H1 (cell line): Measurements from ENCODE around the gene USP37. TPM values are rescaled to one million over a fixed set of nuclear protein-coding genes. Genes with fewer than 3 reads are reported as not detected.

Experiments
- CTCF ChIA-PET: fragments of 300-600 bp; sonication (Branson Sonifier 250); formaldehyde crosslinking; loops from one replicate; lab custom pipeline; 2021; ENCODE audit not compliant: partially characterized antibody; lab: Charles Lee
- POLR2A ChIA-PET: fragments of 300-600 bp; sonication (Branson Sonifier 250); formaldehyde crosslinking; loops from one replicate; lab custom pipeline; 2021; ENCODE audit warnings: inconsistent platforms; ENCODE audit not compliant: partially characterized antibody; lab: Charles Lee
- DNase-seq, 2 experiments: peaks; one replicate each; pipeline versions ENCODE4 v3.0.0 to v3.0.0-alpha.2; 2010 to 2022; ENCODE audit warnings: low spot score in 2 of 2, low read depth in 1 of 2, mixed read lengths in 1 of 2
- FAIRE-seq: peaks from 2 replicates; lab custom pipeline; 2011; peaks lifted over from hg19 to GRCh38; lab: Jason Lieb, UNC
- H2AFZ ChIP-seq: 2 replicates; pipeline ENCODE4 v1.8.1; 2012; ENCODE audit warnings: low read length, inconsistent platforms
- H2AK5ac ChIP-seq: 2 replicates; pipeline ENCODE4 v1.6.1; 2013; ENCODE audit warnings: low read depth, low read length
- H2BK120ac ChIP-seq: replicated peaks from 2 replicates; pipeline ENCODE3; 2013; ENCODE audit warnings: low read depth, low read length, inconsistent platforms
- H2BK12ac ChIP-seq: 2 replicates; pipeline ENCODE4 v1.6.1; 2013; ENCODE audit warnings: low read depth, low read length
- H2BK15ac ChIP-seq: 2 replicates; pipeline ENCODE4 v1.6.1; 2013; ENCODE audit warnings: low read length
- H2BK20ac ChIP-seq: 2 replicates; pipeline ENCODE4 v1.6.1; 2013; ENCODE audit warnings: low read length
- H2BK5ac ChIP-seq: 2 replicates; pipeline ENCODE4 v1.6.1; 2013; ENCODE audit warnings: low read depth, low read length
- H3K14ac ChIP-seq: 2 replicates; pipeline ENCODE4 v1.6.1; 2013; ENCODE audit warnings: inconsistent platforms; ENCODE audit not compliant: insufficient read length
- H3K18ac ChIP-seq: 2 replicates; pipeline ENCODE4 v1.6.1; 2013; ENCODE audit warnings: low read length; ENCODE audit errors: extremely low read depth
- H3K23ac ChIP-seq: 2 replicates; pipeline ENCODE4 v1.6.1; 2013; ENCODE audit warnings: inconsistent platforms; ENCODE audit not compliant: insufficient read length
- H3K23me2 ChIP-seq: 2 replicates; pipeline ENCODE4 v1.6.1; 2013; ENCODE audit warnings: low read depth, low read length
- H3K27ac ChIP-seq: 2 replicates; pipeline ENCODE4 v1.6.1; 2011; ENCODE audit warnings: low read depth, low read length, inconsistent platforms
- H3K27me3 ChIP-seq, 4 experiments: replicated peaks in 1 of 4; 1 replicate in 1 of 4; 2 replicates in 3 of 4; pipeline versions ENCODE4 v1.6.1 to v1.8.1; 2011 to 2013; ENCODE audit warnings: low read length in 3 of 4, mild to moderate bottlenecking in 3 of 4, inconsistent platforms in 2 of 4, mixed read lengths in 2 of 4, moderate library complexity in 1 of 4; ENCODE audit not compliant: control insufficient read depth in 3 of 4, insufficient read depth in 3 of 4; ENCODE audit errors: extremely low read depth in 1 of 4
- H3K36me3 ChIP-seq, 4 experiments: 2 replicates each; pipeline versions ENCODE4 v1.6.1 to v1.8.1; 2011 to 2013; ENCODE audit warnings: mild to moderate bottlenecking in 4 of 4, low read length in 3 of 4, moderate library complexity in 2 of 4, control low read depth in 1 of 4, inconsistent platforms in 1 of 4; ENCODE audit not compliant: insufficient read depth in 4 of 4, control insufficient read depth in 2 of 4
- H3K4ac ChIP-seq: replicated peaks from 2 replicates; pipeline ENCODE3; 2013; ENCODE audit warnings: low read length, low read depth, mixed read lengths, inconsistent platforms; ENCODE audit not compliant: insufficient read length
- H3K4me1 ChIP-seq, 4 experiments: replicated peaks in 1 of 4; 1 replicate in 1 of 4; 2 replicates in 3 of 4; pipeline versions ENCODE4 v1.6.1 to v1.8.1; 2011 to 2013; ENCODE audit warnings: low read length in 3 of 4, inconsistent platforms in 2 of 4, mixed read lengths in 1 of 4; ENCODE audit not compliant: insufficient read depth in 4 of 4, control insufficient read depth in 3 of 4
- H3K4me2 ChIP-seq, 2 experiments: 2 replicates each; pipeline versions ENCODE4 v1.6.1 to v1.8.1; 2011 to 2013; ENCODE audit warnings: low read depth in 2 of 2, low read length in 2 of 2, control low read depth in 1 of 2, inconsistent platforms in 1 of 2, mild to moderate bottlenecking in 1 of 2; ENCODE audit not compliant: insufficient read depth in 1 of 2
- H3K4me3 ChIP-seq, 4 experiments: fragments of 200-600, 300-600 bp in 1 of 4; sonication (generic), shearing (Covaris generic), sonication (Bioruptor Twin) in 1 of 4; 2 replicates each; pipeline versions ENCODE4 v1.5.1 to v1.8.1; 2011 to 2016; ENCODE audit warnings: low read length in 4 of 4, low read depth in 3 of 4, control low read depth in 2 of 4, inconsistent platforms in 2 of 4, mild to moderate bottlenecking in 2 of 4, mixed read lengths in 1 of 4, moderate library complexity in 1 of 4; ENCODE audit not compliant: insufficient read depth in 2 of 4; ENCODE audit errors: extremely low read depth in 1 of 4
- H3K56ac ChIP-seq: replicated peaks from 2 replicates; pipeline ENCODE3; 2013; ENCODE audit warnings: low read depth, mild to moderate bottlenecking, mixed read lengths, low read length, inconsistent platforms; ENCODE audit not compliant: insufficient read length
- H3K79me1 ChIP-seq: 2 replicates; pipeline ENCODE4 v1.6.1; 2013; ENCODE audit warnings: low read depth, low read length, control low read depth
- H3K79me2 ChIP-seq, 2 experiments: 2 replicates each; pipeline versions ENCODE4 v1.6.1 to v1.8.1; 2012 to 2013; ENCODE audit warnings: low read length in 2 of 2, mild to moderate bottlenecking in 2 of 2, inconsistent platforms in 1 of 2; ENCODE audit not compliant: insufficient read depth in 2 of 2, control insufficient read depth in 1 of 2
- H3K9ac ChIP-seq, 4 experiments: replicated peaks in 1 of 4; 1 replicate in 1 of 4; 2 replicates in 3 of 4; pipeline versions ENCODE4 v1.6.1 to v1.8.1; 2011 to 2013; ENCODE audit warnings: low read depth in 3 of 4, low read length in 3 of 4, control low read depth in 2 of 4, mild to moderate bottlenecking in 2 of 4, moderate library complexity in 2 of 4, inconsistent platforms in 1 of 4; ENCODE audit errors: extremely low read depth in 1 of 4
- H3K9me3 ChIP-seq, 2 experiments: 2 replicates each; pipeline versions ENCODE4 v1.6.1 to v1.8.1; 2012 to 2013; ENCODE audit warnings: mild to moderate bottlenecking in 2 of 2, moderate library complexity in 2 of 2, control low read depth in 1 of 2, inconsistent platforms in 1 of 2, low read depth in 1 of 2, low read length in 1 of 2, mixed read lengths in 1 of 2; ENCODE audit not compliant: insufficient read depth in 2 of 2
- H4K20me1 ChIP-seq, 2 experiments: replicated peaks in 1 of 2; 2 replicates each; pipeline versions ENCODE3 to v1.8.1; 2011 to 2013; ENCODE audit warnings: inconsistent platforms in 2 of 2, low read length in 2 of 2, mild to moderate bottlenecking in 1 of 2; ENCODE audit not compliant: insufficient read depth in 2 of 2, control insufficient read depth in 1 of 2
- H4K5ac ChIP-seq: 2 replicates; pipeline ENCODE4 v1.6.1; 2013; ENCODE audit warnings: low read length, low read depth, mixed read lengths, inconsistent platforms; ENCODE audit not compliant: insufficient read length
- H4K8ac ChIP-seq: 2 replicates; pipeline ENCODE4 v1.8.0; 2013; ENCODE audit warnings: mild to moderate bottlenecking, moderate library complexity, low read length, inconsistent platforms; ENCODE audit not compliant: insufficient read depth; ENCODE audit errors: extremely low read depth
- H4K91ac ChIP-seq: replicated peaks from 2 replicates; pipeline ENCODE3; 2013; ENCODE audit warnings: low read length, mixed read lengths, inconsistent platforms; ENCODE audit not compliant: insufficient read length
- WGBS, 2 experiments: shearing (Covaris generic) in 1 of 2; methylation state at CpG; one replicate each; pipeline versions ENCODE4 v1.1.6 to v1.1.7; 2013 to 2015; ENCODE audit warnings: low lambda C conversion rate in 2 of 2, mixed read lengths in 2 of 2, inconsistent platforms in 1 of 2, low coverage in 1 of 2, missing lambda C conversion rate in 1 of 2; ENCODE audit not compliant: insufficient replicate concordance in 2 of 2, insufficient coverage in 1 of 2, insufficient read length in 1 of 2; ENCODE audit errors: extremely low coverage in 1 of 2, missing lambda C conversion rate in 1 of 2; 5-methylcytosine and 5-hydroxymethylcytosine counted together
- polyA plus RNA-seq, 7 experiments: library from polyadenylated mRNA; depleted of rRNA in 3 of 7; stranded (reverse) in 5 of 7; unstranded in 2 of 7; fragments of >200 nt in 5 of 7; fragments of 200-250 nt in 2 of 7; gene quantifications; 1 replicate in 5 of 7; 2 replicates in 1 of 7; 4 replicates in 1 of 7; pipeline versions ENCODE4 v1.2.1 to v1.2.3, GENCODE V29; 2011 to 2013; ENCODE audit warnings: missing spikeins in 2 of 7, mixed read lengths in 2 of 7
- total RNA-seq: library from RNA; stranded (reverse); fragmentation: NEBNext Ultra II Directional; extraction: Animal tissue kit (Norgen Biotek cat#: 25700); gene quantifications from 2 replicates; pipeline ENCODE4 v1.2.1, GENCODE V29; 2021
- TF ChIP-seq, protein P1 (sequence below): IDR thresholded peaks from 2 replicates; pipeline ENCODE4 v1.6.1; 2012; ENCODE audit warnings: low read length, inconsistent platforms

USP37 gene
- total and polyA plus RNA-seq, 2 of the 8 experiments (the other 6 are each of a cell fraction or from before 2014, with no cell fraction given), result 3.8 to 29.1 TPM

- TF ChIP-seq, protein P1, sequence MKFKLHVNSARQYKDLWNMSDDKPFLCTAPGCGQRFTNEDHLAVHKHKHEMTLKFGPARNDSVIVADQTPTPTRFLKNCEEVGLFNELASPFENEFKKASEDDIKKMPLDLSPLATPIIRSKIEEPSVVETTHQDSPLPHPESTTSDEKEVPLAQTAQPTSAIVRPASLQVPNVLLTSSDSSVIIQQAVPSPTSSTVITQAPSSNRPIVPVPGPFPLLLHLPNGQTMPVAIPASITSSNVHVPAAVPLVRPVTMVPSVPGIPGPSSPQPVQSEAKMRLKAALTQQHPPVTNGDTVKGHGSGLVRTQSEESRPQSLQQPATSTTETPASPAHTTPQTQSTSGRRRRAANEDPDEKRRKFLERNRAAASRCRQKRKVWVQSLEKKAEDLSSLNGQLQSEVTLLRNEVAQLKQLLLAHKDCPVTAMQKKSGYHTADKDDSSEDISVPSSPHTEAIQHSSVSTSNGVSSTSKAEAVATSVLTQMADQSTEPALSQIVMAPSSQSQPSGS, result no peak
- WGBS, 2 experiments, result 95% methylated on average over 7 of the region's 7 CpGs; no CpG with 5 or more reads in 1 of the 2 experiments
- no peak for FAIRE-seq
These were observed 123.3 kb downstream of the USP37 start for GRCh38 chr2:218444692-218445357.

More at GRCh38 chr2:218444692-218445357, 123.3 kb downstream of the USP37 start:
- Histone ChIP-seq H3K36me3 (peaks cover 0 to 16% (median 6%) of the 10 kb centered on the region in 4 experiments; a peak in 7 of 8 replicates), H3K79me1 (no peaks in the 10 kb centered on the region), H3K4ac (no peak overlapping the region), H4K91ac (no peak overlapping the region), H3K79me2 (no peaks in the 10 kb centered on the region), H3K18ac (no peak overlapping the region), H2BK20ac (no peak overlapping the region), H3K4me3 (no peak overlapping the region), H2BK120ac (no peak overlapping the region), H3K56ac (no peak overlapping the region), H4K5ac (no peak overlapping the region), H3K23ac (no peak overlapping the region), H2BK15ac (no peak overlapping the region), H3K4me2 (no peak overlapping the region), H3K27ac (no peak overlapping the region), H4K20me1 (no peaks in the 10 kb centered on the region), H2AFZ (no peak overlapping the region), H4K8ac (no peak overlapping the region), H3K4me1 (no peaks in the 10 kb centered on the region), H3K23me2 (no peaks in the 10 kb centered on the region), H3K9ac (no peak overlapping the region), H2BK12ac (no peak overlapping the region), H3K14ac (no peak overlapping the region), H2AK5ac (no peak overlapping the region), H2BK5ac (no peak overlapping the region), H3K27me3 (no peaks in the 10 kb centered on the region), H3K9me3 (no peaks in the 10 kb centered on the region)
- CTCF ChIA-PET, result interaction anchor here (1.2 to 1.6 kb wide), 2 partner anchors 21 to 204 kb away, joined by 3 to 6 read pairs; no protein-coding TSS in a partner anchor
- POLR2A ChIA-PET, result no interaction called here
- DNase-seq, result no peak
